Vagina (tissue), 2 donors: ENCODE results near the gene PORCN.

Source experiments
- CTCF ChIP-seq, 3 experiments: fragments of 450-650 bp in 2 of 3; fragments of 200-600 bp in 1 of 3; sonication (generic) in 1 of 3; IDR thresholded peaks; one replicate each; pipeline ENCODE4 v1.5.1; 2017 to 2019; ENCODE audit warnings: antibody characterized with exemption in 3 of 3, mild to moderate bottlenecking in 2 of 3, moderate library complexity in 2 of 3
- POLR2A ChIP-seq, 2 donors: fragments of 450-650 bp; IDR thresholded peaks; one replicate each; pipeline ENCODE4 v1.6.1; 2017; ENCODE audit warnings: antibody characterized with exemption in 2 of 2, mild to moderate bottlenecking in 2 of 2, moderate library complexity in 2 of 2
- POLR2AphosphoS5 ChIP-seq, 2 donors: sonication (generic); formaldehyde crosslinking; IDR thresholded peaks; one replicate each; pipeline ENCODE4 v1.9.0; 2017; ENCODE audit warnings: antibody characterized with exemption in 2 of 2, mild to moderate bottlenecking in 2 of 2, low read depth in 1 of 2; ENCODE audit not compliant: insufficient read depth in 1 of 2

GRCh38 chrX:48498374-48498809 lies 10.4 kb upstream of the PORCN start:
- TF ChIP-seq CTCF (IDR thresholded peaks at IDR 0.05) (no peak), POLR2AphosphoS5 (IDR thresholded peaks at IDR 0.05; ENCODE audit: insufficient read depth in 1 of 2, low read depth in 1 of 2) (no peak), POLR2A (IDR thresholded peaks at IDR 0.05) (no peak)
